ENCODE measurements around the gene DPEP1. TPM values are rescaled to one million over a fixed set of nuclear protein-coding genes. Genes with fewer than 3 reads are reported as not detected.
A peak's percentile ranks its signal among the peaks of the same experiment; 100 is the strongest.
"Not testable (repeated sequence)": the region's sequence is repeated elsewhere in the genome, so short reads cannot be mapped to it uniquely, and the experiment has no call there.

DPEP1 gene
- total RNA-seq, 1 experiment from 2014 or later: not detected

DNA sequence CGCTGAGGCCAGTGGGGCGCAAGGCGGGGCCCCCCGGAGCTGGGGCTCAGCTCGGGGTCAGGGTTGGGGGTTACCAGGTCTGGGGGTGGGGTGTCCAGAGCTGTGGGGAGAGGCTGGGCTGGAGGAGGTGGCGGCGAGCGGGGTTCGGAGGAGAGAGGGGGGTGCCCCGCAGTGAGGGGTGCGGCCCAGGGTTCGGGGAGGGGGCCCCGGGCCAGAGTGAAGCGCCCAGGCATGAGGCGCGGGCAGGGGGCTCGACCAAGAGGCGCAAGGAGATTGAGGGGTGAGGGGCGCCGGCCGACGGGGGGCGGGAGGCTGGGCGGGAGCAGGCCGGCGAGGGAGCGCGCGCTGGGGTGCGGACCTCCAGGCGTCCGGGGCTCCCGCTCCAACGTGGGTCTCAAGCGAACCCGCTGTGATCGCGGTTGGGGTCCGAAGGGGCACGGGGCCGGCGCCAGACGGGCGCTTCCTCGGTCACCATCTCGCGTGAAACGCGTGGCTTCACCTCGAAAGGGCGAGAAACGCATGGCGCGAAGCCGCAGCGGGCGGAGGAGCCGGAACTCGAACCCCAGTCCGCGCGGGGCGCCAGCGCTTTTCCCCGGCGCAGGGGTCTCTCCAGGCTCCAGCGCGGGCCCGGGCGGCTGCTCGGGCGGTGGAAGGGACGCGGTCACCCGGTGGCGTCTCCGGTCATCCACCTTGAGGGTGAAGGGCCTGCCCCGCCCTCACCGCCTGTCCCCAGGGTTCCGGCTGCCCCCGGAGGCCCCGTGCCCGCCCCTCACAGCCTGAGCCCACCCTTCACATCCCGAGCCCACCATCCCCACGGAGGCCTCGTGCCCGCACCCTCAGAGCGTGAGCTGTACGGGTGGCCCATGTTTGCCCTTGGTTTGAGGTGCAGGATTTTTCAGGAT is 37.0 kb upstream of the DPEP1 start:
- in situ Hi-C loops (cut with HindIII; ENCODE audit: low pct_unique_long_range_greater_than_20kb, low sequenced_read_pairs): no loop called here
- no peak for DNase-seq (ENCODE audit: low read depth)

DNA sequence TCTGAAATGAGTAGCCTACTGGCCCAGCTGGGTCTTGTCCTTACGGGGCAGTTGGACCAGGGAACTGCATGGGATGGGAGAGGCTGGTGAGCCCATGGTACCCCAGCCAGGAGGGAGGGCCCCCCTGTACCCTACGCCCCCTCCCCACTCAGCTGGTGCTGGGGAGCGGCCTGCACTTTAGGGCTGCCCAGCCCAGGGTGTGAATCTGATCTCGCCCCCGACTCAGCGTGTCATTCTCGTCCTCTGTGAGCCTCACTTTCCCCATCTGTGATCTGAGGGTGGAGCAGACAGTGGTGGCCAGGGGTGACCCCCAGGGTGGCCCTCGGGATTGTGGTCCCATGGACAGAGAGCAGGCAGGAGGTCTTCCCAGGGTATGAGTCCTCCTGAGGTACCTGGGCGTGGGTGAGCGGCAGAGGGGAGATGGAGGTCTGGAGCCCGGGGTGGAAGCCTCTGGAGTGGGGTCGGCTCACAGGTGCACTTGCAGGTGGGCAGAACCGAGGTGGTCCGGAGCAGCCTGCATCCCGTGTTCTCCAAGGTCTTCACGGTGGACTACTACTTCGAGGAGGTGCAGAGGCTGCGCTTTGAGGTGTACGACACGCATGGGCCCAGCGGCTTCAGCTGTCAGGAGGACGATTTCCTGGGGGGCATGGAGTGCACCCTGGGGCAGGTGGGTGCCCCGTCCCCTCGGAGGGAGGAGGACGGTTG is 36.2 kb upstream of the DPEP1 start:
- no peak for DNase-seq (ENCODE audit: low read depth)
- in situ Hi-C loops (cut with HindIII; ENCODE audit: low pct_unique_long_range_greater_than_20kb, low sequenced_read_pairs): no loop called here

- no peak for DNase-seq (ENCODE audit: low read depth)
- in situ Hi-C loops (cut with HindIII; ENCODE audit: low pct_unique_long_range_greater_than_20kb, low sequenced_read_pairs): no loop called here
These were observed 34.1 kb upstream of the DPEP1 start for GRCh38 chr16:89579351-89579750.

GRCh38 chr16:89581045-89581695 is 32.3 kb upstream of the DPEP1 start:
- in situ Hi-C loops (cut with HindIII; ENCODE audit: low pct_unique_long_range_greater_than_20kb, low sequenced_read_pairs): no loop called here

GRCh38 chr16:89581861-89582563 is 31.4 kb upstream of the DPEP1 start:
- in situ Hi-C loops (cut with HindIII; ENCODE audit: low pct_unique_long_range_greater_than_20kb, low sequenced_read_pairs): no loop called here
- DNase-seq (ENCODE audit: low read depth): peak; percentile 78

More at GRCh38 chr16:89581045-89581695, 32.3 kb upstream of the DPEP1 start:
- DNase-seq (ENCODE audit: low read depth): peak; percentile 88

DNA sequence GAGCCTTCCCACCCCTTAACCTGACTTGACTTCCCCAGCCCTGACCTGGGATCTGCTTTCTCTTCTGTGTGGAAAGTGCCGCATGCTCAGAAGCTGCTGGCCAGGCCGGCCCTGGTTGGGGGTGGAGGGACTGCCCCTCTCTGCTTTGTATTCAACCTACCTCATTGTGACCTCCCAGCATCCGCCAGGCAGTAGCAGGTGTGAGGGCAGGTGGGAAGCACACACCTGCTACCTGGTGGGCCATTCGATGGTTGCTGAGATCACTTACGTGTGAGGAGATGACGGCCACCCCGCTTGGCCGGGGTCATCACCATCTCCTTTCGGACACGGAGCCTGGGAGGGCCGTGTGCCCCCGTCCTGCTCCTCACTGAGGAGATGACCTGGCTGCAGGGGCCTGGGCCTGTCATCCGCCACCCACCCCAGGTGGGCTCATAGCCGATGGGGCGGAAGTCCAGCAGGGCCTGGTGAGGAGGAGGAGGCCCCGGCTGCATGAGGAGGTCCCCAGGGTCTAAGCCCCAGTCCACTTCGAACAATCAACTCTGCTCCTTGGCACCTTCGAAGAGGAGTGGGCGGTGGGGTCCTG is 30.7 kb upstream of the DPEP1 start:
- DNase-seq (ENCODE audit: low read depth): no peak
- in situ Hi-C loops (cut with HindIII; ENCODE audit: low pct_unique_long_range_greater_than_20kb, low sequenced_read_pairs): no loop called here

GRCh38 chr16:89583197-89583894 is 30.1 kb upstream of the DPEP1 start:
- in situ Hi-C loops (cut with HindIII; ENCODE audit: low pct_unique_long_range_greater_than_20kb, low sequenced_read_pairs): no loop called here
- DNase-seq (ENCODE audit: low read depth): no peak

GRCh38 chr16:89583895-89584644 is 29.4 kb upstream of the DPEP1 start:
- in situ Hi-C loops (cut with HindIII; ENCODE audit: low pct_unique_long_range_greater_than_20kb, low sequenced_read_pairs): no loop called here
- no peak for DNase-seq (ENCODE audit: low read depth)

GRCh38 chr16:89584768-89585549 is 28.5 kb upstream of the DPEP1 start:
- no peak for DNase-seq (ENCODE audit: low read depth)
- in situ Hi-C loops (cut with HindIII; ENCODE audit: low pct_unique_long_range_greater_than_20kb, low sequenced_read_pairs): no loop called here

DNA sequence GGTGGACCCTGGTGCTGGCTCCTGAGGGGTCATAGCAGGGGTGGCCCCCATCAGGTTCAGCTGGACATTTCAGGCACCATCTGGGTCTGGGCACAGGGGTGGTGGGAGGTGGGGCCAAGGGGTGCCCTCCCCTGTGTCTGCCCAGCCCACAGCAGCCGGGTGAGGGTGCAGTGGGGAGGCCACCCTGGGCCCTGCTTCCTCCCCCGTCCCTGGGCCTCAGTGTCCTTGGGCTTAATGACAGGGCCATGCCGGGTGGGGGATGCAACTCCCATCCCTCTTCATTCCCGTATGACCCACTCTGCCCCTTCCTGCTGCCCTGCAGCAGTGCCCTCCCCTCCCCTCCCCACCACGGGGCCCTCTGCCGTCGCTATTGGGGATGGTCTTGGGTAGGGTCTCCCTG is 27.2 kb upstream of the DPEP1 start:
- in situ Hi-C loops (cut with HindIII; ENCODE audit: low pct_unique_long_range_greater_than_20kb, low sequenced_read_pairs): no loop called here
- DNase-seq (ENCODE audit: low read depth): no peak

DNA sequence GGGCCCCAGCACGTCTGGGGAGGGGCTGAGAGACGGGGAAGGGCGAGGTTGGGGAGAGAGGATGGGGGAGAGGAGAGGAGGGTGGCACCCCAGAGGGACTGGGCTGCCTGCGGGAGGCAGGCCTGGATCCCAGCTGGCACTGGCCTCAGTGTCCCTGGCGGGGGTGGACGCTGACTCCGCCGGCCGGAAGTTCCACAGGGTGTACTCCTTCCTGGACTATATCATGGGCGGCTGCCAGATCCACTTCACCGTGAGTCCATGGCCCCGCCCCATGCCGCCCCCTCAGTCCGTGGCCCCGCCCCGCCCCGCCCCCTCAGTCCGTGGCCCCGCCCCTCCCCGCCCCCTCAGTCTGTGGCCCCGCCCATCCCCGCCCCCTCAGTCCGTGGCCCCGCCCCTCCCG is 26.6 kb upstream of the DPEP1 start:
- peak; percentile 49 for DNase-seq (ENCODE audit: low read depth)

DNA sequence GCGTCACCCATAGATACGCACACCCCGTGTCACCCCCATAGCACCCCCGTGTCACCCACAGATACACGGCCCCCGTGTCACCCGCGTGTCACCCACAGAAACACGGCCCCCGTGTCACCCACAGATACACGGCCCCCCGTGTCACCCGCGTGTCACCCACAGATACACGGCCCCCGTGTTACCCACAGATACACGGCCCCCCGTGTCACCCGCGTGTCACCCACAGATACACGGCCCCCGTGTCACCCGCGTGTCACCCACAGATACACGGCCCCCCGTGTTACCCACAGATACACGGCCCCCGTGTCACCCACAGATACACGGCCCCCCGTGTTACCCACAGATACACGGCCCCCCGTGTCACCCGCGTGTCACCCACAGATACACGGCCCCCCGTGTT is 25.8 kb upstream of the DPEP1 start:
- DNase-seq (ENCODE audit: low read depth); in situ Hi-C loops (cut with HindIII; ENCODE audit: low pct_unique_long_range_greater_than_20kb, low sequenced_read_pairs): not testable (repeated sequence)

More for the DNA sequence above, 26.6 kb upstream of the DPEP1 start:
- in situ Hi-C loops (cut with HindIII; ENCODE audit: low pct_unique_long_range_greater_than_20kb, low sequenced_read_pairs): no loop called here

- in situ Hi-C loops (cut with HindIII; ENCODE audit: low pct_unique_long_range_greater_than_20kb, low sequenced_read_pairs): no loop called here
- DNase-seq (ENCODE audit: low read depth): no peak
These were observed 24.9 kb upstream of the DPEP1 start for GRCh38 chr16:89588413-89589109.

- in situ Hi-C loops (cut with HindIII; ENCODE audit: low pct_unique_long_range_greater_than_20kb, low sequenced_read_pairs): no loop called here
- DNase-seq (ENCODE audit: low read depth): no peak
These were observed 24.1 kb upstream of the DPEP1 start for GRCh38 chr16:89589241-89589926.

DNA sequence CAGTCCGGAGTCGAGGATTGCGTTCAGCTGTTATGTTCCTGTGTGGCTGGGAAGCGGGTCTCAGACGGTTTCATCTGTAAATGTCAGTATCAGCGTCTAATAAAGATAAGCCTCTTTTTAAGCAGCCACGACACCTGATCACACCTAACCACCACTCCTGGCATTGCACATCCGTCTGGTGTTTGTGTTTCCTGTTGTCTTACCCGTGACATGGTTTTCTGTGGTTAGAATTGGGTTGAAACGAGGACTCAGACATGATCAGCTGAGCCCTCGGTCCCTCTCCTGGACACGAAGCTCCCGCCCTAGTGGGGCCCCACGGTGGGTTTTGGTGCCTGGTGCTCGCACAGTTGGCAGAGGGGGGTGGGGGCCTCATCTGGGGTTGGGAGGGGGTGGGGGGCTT is 19.6 kb upstream of the DPEP1 start:
- in situ Hi-C loops (cut with HindIII; ENCODE audit: low pct_unique_long_range_greater_than_20kb, low sequenced_read_pairs): no loop called here

More for the DNA sequence above, 19.6 kb upstream of the DPEP1 start:
- DNase-seq (ENCODE audit: low read depth): no peak

All from Caki2 (cell line).